Transverse colon (tissue), 4 donors: ENCODE data around the gene KIAA0753.

Experiments
- CTCF ChIP-seq, 5 experiments: fragments of 200-600 bp in 3 of 5; fragments of 450-650 bp in 2 of 5; sonication (generic) in 3 of 5; IDR thresholded peaks; 1 replicate in 2 of 5; 2 replicates in 3 of 5; pipeline ENCODE4 v1.5.1; 2016 to 2017; ENCODE audit warnings: antibody characterized with exemption in 5 of 5, inconsistent platforms in 3 of 5, mild to moderate bottlenecking in 2 of 5, moderate library complexity in 1 of 5
- POLR2A ChIP-seq: fragments of 450-650 bp; IDR thresholded peaks from one replicate; pipeline ENCODE4 v1.6.1; 2016; ENCODE audit warnings: antibody characterized with exemption, mild to moderate bottlenecking, moderate library complexity
- POLR2AphosphoS5 ChIP-seq, 3 donors: sonication (generic); formaldehyde crosslinking; IDR thresholded peaks; one replicate each; pipeline ENCODE4 v1.6.1; 2016; ENCODE audit warnings: antibody characterized with exemption in 3 of 3

- no peak for TF ChIP-seq POLR2AphosphoS5 (IDR thresholded peaks at IDR 0.05)
- TF ChIP-seq CTCF (IDR thresholded peaks at IDR 0.05) = no peak
- no peak for TF ChIP-seq POLR2A
These were observed 42.8 kb downstream of the KIAA0753 start for GRCh38 chr17:6597727-6598126.
